RKO (cell line): Measurements from ENCODE around the gene SVOP.
"Not testable (repeated sequence)": the region's sequence is repeated elsewhere in the genome, so short reads cannot be mapped to it uniquely, and the experiment has no call there.

Experiments
- DNase-seq: peaks from one replicate; pipeline ENCODE4 v3.0.0-alpha.2; 2016; ENCODE audit warnings: low spot score

SVOP gene, protein sequence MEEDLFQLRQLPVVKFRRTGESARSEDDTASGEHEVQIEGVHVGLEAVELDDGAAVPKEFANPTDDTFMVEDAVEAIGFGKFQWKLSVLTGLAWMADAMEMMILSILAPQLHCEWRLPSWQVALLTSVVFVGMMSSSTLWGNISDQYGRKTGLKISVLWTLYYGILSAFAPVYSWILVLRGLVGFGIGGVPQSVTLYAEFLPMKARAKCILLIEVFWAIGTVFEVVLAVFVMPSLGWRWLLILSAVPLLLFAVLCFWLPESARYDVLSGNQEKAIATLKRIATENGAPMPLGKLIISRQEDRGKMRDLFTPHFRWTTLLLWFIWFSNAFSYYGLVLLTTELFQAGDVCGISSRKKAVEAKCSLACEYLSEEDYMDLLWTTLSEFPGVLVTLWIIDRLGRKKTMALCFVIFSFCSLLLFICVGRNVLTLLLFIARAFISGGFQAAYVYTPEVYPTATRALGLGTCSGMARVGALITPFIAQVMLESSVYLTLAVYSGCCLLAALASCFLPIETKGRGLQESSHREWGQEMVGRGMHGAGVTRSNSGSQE

GRCh38 chr12:109020796-109021380 is at the start of gene SVOP:
Gene SVOP, minus strand, starts transcription at chr12:109021068. Its CDS starts 200 bp downstream, at chr12:109020868.
- DNase-seq = peak; percentile 83

GRCh38 chr12:109069307-109070271 is 48.7 kb upstream of the SVOP start:
- DNase-seq = no peak

- no peak for DNase-seq
Measured at GRCh38 chr12:109065853-109066193, 45.0 kb upstream of the SVOP start.

DNA sequence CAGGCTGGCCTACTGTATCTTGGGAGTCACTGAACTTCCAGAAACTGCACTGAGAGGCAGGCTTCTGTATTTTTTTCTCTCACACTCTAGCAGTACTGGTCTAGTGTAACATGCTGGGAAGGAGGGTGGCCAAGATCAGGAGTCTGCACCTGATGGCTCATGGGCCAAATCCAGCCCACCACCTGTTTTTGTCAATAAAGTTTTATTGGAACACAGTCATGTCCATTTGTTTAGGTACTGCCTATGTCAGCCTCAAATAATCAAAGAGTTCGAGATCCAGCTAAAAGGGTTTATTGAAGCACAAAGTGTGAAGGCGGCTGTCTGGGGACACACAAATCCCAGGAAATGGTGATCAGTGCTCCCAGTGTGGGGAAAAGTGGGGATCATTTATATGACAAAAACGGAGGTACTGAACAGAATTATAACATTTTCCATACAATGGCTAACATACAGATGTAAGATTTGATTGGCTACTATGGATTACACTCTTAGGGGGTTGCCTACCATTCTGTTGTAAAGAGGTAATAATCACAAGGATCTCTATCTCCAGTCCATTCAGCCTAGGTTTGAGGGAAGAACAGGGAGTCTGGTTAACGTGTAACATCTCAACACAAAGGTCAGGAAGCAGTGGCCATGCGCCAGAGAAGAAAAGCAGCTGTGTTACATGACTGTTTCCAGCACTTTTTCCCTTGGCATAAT is 44.4 kb upstream of the SVOP start:
- DNase-seq = no peak

- no peak for DNase-seq
Measured at GRCh38 chr12:109064143-109064542, 43.3 kb upstream of the SVOP start.

- no peak for DNase-seq
Measured at GRCh38 chr12:109058773-109059172, 37.9 kb upstream of the SVOP start.

DNA sequence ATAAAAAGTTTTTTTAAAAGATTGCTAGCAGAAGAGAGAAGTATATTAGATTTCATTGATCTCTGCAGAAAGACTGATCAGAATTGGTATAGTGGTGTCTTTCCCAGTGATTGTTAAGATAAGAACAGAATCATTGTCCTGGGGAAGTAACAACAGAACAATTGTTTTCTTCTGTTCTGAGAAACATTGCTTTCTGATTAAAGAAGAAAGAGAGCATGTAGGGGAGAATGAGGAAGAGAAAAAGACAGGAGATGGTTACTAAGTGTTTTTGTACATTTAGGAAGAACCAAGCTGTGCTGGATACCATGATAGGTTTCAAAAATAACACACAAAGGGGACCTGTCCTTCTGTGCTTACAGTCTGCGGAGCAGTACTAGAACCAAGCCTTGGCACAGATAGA is 36.5 kb upstream of the SVOP start:
- DNase-seq = no peak

DNA sequence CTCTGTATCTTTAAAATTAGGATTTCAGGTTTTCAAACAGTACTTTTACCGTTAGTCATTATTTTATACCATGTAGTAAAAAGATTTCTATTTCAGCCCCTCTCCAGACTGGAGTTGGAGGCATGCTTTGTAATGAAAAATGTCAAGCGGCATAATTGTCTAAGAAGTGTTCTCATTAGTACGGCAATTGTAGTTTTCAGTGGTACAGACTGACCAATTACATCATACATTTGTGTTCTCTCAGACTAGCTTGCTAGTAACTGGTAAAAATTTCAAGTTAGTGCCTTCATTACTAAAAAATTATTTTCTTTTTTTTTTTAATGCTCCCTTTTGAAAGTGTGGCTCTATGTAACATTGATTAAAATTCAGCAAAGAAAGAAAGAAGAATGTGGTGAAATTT is 36.0 kb upstream of the SVOP start:
- DNase-seq = no peak

GRCh38 chr12:109054520-109054919 is 33.7 kb upstream of the SVOP start:
- no peak for DNase-seq

- DNase-seq = not testable (repeated sequence)
Measured at GRCh38 chr12:109054124-109054513, 33.3 kb upstream of the SVOP start.

DNA sequence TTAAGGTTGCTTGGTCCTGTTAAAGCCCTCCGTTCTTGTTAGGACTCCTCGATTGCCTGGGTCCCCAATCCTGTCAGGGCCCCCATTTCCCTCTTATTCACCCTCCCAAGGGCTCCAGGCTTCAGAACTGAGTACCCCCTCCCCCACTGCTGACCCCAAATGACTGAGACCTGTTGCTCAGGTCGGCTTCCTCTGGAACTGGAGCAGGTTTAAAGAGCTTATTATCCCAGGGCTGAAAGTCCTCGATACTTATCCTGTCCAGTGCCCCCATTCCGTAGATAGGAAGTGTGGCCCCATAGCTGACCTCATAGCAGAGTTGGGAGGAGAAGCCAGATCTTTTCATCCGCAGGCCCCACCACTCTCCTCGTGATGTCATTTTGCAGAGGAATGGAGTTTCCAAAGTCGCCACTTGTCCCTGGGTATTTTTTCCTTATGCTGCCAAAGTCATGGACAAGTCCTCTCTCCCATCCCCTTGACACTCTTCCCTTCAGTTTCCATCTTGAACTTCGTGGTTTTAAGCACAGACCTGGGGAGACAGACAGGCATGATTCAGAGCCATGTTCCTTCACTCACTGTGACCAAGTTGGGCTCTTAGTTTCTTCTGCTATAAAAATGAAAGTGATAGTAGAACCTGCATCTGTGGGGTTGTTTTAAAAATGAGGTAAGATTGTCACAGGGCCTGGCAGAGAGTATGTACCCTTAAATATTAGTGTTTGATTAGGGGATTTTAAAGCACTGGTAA is 32.7 kb upstream of the SVOP start:
- peak; percentile 7 for DNase-seq

DNA sequence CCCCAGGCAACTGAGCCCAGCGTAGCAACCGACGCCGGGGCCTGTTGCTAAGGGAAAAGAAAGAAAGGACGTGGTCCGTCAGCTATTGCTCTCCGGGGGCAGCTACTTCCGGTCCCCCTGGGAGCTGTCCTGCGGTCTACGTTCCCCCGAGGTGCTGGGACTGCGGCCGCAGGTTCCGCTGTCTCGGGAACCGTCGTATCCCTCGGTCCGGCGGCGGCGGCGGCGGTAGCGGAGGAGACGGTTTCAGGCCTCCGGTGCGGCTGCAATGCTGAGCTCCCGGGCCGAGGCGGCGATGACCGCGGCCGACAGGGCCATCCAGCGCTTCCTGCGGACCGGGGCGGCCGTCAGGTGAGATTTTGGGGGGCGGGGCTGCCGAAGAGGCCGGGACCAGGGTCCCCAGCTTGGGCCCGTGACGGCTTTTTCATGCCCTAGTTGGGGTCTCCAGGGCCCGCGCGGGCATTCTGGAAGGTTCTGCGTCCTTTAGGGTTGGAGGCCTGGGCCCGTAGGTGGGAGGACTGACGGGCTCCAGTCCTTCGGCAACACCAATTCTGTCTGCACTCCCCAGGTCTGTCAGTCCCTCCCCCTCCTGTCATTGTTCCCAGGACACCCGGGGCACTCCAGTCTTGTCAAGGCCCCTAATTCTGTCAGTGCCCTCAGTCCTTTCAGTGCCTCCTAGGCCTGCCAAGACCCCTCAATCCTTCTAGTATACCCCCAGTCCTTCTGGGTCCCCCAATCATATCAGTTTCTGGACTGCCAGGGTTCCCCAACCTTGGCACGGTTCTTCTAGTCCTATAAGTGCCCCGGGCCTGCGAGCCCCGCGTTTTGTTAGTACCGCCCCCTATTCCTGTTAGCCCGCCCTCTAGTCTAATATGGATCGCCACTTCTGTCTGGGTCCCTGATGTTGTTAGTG is 31.8 kb upstream of the SVOP start, which contains the start of gene USP30:
USP30 (plus strand) TSS at position 163 of the 910 bp plus-strand sequence; CDS start at position 266, 103 bp downstream.
- DNase-seq = peak; percentile 86

DNA sequence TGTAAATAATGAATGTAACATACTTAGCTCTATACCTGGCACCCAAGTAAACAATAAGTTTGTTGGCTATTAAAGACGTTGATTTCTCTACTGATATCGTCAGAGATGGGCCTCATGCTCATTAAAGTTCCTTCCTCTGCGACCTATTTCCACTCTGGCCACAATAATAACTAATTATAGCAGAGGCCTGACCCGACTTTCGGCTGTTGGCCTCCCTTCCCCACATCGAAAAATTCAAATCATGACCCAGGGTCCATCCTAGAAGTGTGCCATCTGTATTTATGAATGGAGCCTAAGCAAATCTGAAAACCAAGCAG is 31.2 kb upstream of the SVOP start:
- no peak for DNase-seq

DNA sequence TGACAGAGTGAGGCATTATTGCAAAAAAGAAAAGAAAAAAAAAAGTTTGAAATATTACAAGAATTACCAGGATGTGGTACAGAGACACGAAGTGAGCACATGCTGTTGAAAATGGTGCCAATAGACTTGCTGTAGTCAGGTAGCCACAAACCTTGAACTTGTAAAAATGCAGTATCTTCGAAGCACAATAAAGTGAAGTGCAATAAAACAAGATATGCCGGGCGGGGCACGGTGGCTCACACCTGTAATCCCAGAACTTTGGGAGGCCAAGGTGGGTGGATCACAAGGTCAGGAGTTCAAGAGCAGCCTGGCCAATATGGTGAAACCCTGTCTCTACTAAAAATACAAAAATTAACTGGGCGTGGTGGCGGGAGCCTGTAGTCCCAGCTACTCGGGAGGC is 28.9 kb upstream of the SVOP start:
- DNase-seq = not testable (repeated sequence)

DNA sequence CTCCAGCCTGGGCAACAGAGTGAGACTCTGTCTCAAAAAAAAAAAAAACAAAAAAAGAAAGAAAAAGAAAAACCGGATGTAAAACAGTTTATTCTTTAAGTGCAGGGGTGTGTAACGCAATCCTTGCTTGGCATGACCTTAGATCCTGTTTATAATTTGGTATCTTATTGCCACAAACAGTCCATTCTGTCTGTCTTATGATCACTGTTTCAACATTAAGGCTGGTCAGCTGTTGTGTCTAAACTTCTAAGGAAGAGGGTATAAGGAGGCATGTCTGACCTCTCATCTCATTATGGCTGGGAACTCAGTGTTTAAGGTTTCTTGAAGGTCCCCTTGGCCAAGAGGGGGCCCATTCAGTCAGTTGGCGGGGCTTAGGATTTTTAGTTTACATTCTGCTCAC is 27.8 kb upstream of the SVOP start:
- not testable (repeated sequence) for DNase-seq

DNA sequence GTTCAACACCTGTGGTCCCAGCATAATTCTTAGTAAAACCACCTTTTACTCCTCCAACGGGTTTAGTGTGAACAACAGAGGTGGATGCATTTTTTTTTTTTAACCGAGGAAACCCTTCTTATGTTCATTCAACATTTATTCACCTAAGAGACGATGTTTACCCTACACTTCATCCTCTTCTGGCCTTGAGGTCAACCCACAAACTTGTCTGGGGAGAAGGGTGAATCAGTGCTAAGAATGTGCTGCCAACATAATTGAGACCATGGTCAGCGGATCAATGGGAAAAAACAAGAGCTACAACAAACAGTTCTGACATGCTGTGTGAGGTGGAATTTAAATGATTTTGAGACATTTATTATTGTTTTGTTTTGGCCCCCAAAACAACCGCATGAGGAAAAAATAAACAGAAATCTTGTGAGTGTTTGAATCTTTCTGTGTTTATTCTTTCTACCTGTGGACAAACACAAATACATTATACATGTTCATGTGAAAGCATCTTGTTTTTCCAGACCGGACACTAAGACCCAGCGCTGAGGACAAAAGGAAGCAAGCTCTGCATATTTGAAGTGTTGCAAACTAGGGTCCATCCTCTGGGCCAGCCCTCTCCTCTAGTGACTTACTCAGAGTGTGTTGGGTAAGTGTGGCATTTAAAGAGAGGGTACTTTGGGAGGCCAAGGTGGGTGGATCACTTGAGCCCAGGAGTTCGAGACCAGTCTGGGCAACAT is 26.4 kb upstream of the SVOP start:
- DNase-seq = no peak

GRCh38 chr12:109044241-109044640 is 23.4 kb upstream of the SVOP start:
- DNase-seq = no peak

DNA sequence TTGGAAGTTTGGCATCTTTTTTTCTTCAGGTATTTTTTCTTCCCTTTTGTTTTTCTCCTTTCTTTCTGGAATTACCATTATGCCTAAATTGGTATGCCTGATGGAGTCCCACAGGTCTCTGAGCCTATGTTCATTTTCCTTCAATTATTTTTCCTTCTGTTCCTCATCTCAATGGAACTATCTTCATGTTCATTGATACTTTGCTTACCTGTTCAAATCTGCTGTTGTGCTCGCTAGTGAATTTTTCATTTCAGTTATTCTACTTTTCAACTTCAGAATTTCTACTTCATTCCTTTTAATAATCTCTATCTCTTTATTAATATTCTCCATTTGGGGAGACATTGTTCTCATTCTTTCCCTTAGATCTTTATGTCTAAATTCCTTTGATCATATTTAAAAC is 16.1 kb upstream of the SVOP start:
- no peak for DNase-seq
